Eye (tissue), 1 donor: ENCODE data around the gene SLAMF1.
"Not testable (repeated sequence)": the region's sequence is repeated elsewhere in the genome, so short reads cannot be mapped to it uniquely, and the experiment has no call there.

ENCODE experiments used
- DNase-seq: peaks from one replicate; pipeline ENCODE4 v3.0.0-alpha.2; 2015

The SLAMF1 gene

DNA sequence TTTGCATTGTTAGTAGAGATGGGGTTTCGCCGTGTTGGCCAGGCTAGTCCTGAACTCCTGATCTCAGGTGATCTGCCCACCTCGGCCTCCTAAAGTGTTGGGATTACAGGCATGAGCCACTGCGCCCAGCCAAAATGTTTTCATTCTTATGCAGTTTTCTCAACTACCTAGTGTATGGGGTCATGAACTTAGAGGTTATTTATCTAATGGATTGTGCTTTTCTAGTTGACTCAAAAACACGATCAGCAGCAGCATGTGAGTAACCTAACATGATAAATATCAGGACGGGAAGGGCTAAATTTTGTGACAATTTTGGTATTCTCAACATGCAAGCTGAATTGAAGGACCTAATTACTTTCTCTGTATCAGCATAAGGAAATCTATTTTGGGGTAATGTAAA, 58.4 kb downstream of the SLAMF1 start:
- DNase-seq = no peak

DNA sequence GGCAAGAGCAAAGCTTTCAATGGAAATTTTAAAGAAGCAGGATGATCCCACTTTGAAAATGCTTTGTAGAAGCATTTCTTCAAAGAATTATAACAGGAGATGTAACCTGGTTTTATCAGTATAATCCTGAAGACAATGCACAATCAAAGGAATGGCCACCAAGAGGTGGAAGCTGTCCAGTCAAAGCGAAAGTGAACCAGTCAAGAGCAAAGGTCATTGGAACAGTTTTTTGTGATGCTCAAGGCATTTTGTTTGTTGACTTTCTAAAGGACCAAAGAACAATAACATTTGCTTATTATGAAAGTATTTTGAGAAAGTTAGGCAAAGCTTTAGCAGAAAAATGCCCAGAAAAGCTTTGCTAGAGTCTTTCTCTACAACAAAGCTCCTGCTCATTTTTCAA, 62.1 kb downstream of the SLAMF1 start:
- no peak for DNase-seq

DNA sequence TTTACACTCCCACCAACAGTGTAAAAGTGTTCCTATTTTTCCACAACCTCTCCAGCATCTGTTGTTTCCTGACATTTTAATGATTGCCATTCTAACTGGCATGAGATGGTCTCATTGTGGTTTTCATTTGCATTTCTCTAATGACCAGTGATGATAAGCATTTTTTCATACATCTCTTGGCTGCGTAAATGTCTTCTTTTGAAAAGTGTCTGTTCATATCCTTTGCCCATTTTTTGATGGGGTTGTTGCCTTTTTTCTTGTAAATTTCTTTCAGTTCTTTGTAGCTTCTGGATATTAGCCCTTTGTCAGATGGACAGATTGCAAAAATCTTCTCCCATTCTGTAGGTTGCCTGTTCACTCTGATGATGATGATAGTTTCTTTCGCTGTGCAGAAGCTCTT, 63.9 kb downstream of the SLAMF1 start:
- DNase-seq = not testable (repeated sequence)

DNA sequence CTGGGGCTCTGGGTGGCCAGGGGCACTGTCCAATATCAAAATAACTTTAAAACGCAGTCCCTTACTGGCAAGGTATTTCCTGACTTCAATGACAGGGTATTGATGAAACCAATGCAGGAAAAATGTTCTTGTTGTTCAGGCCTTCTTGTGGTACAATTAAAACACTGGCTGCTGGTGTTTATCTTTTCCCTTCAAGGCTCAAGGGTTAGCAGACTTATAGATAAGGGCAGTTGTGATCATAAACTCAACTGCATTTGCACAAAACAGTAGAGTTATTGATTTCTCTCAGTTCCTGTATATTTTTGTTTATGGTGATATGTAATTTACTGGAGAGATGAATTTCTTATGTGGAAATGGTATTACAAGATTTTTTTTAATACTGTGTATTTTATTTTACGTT, 64.9 kb downstream of the SLAMF1 start:
- DNase-seq = no peak

DNA sequence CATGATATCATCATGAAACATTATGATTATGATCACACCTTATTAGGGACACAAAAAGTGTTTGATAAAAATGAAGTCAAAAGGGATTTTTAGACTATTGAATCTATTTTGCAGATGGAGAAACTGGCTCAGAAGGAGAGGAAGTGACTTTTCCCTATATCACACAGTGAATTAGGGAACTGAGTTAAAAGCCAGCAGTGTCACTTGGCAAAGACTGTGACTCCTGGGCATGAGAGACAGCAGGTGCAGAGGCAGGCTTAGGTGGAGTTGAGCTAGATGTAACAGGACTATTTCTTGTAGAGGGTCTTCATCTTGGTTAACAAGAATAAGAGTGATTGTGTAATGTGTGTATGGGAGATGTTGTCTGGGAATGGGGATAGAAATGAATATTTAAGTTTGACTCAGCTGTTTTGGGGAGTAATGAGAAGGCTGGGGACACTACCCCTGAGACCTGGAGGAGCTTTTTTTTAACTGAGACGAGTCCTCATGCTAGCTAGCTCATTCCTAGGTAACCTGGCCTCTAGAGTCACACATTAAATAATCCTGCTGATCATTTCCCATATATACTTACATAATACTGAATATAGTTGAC, 66.5 kb downstream of the SLAMF1 start:
- no peak for DNase-seq

DNA sequence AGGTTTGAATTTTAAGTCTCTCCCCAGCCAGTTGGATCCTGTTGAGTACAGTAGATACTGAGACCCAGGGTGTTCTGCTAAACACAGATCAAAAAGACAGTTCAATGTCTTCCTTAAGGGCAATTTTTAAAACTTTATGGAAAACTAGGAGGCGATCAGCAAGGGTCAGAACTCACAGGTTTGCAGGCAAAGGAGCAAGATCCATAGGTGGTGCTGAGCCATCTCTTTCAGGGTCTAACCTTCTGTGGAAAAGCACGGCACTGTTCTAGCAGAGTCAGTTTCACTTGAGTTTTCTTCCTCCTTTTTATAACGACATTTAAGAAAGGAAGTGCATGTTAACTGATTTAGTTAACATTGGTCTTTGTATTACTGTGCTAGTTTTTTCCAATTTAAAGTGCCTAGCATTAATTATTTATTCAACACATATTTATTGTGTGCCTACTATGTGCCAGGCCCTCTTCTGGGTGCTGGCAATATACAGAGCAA, 67.6 kb downstream of the SLAMF1 start, which contains the start of gene CD84:
Gene CD84 (minus strand): TSS at position 281 of the 486 bp plus-strand sequence. CDS start 59 bp downstream, at position 222.
- DNase-seq = no peak

DNA sequence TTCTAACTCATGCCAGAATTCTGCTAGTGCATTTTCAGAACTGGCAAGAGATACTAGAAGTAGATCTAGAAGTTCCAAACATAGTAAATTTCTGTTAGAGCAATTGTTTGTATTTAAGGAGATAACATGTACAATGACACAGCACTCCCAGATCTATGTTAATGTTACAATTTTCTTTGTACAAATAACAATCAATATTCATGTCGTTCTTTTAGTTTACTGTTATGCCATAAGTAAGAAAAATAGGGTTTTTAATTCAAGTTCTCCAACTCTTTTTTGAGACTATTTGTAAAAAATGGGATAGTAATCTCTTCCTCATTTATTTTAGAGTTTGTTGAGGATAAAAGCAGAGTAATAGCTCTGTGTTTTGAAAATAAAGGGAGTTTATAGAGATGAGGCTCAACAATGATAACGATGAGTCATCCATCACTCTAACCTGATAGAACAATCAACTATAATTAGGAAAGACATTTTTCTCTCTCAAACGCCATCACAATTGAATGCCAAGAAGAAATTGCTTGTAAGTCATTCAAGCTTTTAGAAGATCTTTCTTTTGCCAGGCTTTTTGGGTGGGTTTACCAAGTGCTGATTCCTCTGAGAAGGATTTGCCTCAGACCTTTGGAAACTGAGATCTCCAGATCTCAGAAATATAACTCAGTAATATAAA, 68.2 kb downstream of the SLAMF1 start:
- no peak for DNase-seq

DNA sequence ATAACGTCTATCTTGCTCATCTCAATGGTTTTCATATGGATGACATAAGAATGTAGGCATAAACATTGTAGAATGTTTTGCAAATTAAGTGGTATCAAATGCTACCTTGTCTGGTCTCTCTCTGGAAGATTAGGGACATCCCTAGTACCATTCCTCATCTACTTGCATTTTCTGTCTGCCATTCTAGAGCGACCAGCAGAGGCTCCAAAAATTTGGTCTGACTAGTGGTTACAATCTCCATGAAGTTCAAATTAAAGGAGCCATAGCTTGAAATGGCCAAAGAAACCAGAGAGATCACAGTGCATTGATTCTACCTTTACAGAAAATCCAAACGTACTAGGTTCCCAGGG, 68.7 kb downstream of the SLAMF1 start:
- no peak for DNase-seq

DNA sequence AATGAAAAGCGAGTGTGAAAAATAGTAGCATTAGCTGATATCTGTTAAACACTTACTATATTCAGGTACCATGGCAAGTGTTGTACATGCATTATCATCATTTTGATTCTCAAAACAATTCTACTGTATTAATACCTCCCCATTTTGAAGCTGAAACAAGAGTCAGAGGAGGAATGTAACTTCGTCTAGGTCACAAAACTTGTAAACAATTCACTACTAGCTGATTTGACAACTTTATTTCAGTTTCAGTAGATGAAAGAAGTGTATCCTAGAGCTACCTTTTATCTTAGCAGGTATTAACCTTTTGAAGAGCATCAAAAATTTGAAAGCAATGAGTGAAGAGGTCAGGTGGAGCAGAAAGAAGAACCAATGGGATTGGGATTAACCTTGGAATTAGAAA, 69.2 kb downstream of the SLAMF1 start:
- DNase-seq = no peak

DNA sequence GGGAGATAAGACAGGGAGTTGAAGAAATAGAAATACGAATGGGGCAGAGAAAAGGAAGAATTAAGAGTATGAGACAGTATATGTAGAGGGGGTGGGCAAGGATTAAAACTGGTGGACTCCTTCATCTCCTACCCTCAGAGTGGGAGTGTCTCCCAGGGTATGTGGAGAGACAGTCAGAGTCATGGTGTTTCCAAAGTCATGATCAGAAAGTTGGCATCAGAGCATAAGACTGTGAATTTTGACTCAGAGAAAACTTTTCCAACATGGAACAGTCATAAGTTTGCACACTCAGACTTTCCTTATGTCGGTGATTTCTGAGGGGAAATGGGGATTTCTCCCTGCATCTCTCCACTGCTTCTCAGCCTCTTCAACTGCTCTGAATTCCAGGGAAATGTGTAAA, 70.0 kb downstream of the SLAMF1 start:
- no peak for DNase-seq

DNA sequence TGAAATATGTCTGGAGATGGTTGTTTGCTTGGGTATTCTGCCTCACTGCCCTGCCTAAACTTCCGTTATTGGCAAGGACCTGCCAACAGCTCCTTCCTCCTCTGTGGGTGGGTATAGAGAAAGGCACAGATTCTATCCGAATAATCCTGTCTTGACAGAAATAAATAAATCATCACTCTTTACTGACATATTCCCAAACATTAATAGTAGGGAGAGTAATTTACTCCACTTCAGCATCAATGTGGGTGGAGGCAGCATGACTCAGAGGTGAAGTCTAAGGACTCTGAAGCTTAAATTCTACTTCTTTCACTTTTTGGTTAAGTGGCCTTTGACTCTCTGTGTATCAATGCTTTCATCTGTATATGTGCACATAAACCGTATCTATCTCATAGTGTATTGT, 70.5 kb downstream of the SLAMF1 start:
- no peak for DNase-seq

DNA sequence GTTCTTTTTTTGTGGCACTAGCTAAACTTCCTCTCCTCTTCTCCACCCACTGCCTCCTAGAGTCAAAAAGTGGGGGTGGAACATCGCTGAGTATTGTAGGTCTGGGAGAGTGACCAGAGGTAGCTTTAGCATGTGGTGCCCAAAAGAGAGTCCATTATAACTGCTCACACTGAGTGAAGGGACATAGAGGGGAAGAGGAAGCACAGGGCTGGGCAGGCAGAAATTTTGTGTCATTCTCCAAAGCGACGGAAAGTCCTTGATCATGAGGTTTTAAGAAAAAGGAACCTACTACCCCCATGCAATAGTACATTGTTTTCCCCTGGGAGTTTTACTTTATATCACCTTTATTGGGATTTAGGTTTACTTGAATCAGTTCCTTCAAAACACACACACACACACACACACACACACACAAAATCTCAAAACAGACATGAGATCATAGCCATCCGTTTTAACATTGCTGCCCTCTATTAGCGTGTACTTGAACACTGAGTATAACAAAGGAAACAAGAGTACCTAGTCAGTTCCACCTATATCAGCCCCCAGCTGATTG, 71.7 kb downstream of the SLAMF1 start:
- no peak for DNase-seq

DNA sequence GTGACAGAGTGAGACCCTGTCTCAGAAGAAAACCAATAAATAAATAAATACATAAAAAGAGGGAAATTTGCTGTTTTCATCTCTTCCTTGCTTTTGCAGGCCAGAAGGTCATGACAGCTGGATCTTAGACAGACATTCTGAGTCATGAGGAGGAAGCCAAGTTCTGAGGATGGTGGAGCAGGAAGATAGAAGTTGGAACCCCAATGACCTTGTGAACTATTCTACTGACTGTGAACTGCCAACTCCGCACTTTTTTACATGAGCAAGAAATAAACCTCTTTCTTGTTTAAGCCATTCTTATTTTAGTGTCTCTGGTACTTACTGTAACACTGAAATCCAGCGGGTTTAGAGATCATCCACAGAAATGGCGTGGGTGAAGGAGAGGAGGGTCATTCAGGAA, 76.0 kb downstream of the SLAMF1 start:
- DNase-seq = no peak

DNA sequence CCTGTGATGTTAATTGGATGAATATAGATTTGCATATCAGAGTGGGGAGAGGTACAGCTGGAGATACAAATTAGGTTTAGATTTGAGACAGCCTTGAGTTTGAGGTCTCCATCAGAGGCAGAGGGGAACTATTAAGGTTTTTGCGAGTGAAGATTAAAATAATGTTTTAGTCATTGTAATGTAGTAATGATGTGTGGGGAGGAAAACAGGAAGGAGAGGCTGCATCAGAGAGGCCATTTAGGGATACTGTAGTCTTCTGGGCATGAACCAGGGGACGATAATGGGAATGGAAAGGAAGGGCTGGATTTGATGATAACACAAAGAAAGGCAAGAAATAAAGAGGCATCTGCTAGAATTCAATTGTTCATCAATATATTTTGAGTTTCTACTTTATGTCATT, 77.0 kb downstream of the SLAMF1 start:
- no peak for DNase-seq

DNA sequence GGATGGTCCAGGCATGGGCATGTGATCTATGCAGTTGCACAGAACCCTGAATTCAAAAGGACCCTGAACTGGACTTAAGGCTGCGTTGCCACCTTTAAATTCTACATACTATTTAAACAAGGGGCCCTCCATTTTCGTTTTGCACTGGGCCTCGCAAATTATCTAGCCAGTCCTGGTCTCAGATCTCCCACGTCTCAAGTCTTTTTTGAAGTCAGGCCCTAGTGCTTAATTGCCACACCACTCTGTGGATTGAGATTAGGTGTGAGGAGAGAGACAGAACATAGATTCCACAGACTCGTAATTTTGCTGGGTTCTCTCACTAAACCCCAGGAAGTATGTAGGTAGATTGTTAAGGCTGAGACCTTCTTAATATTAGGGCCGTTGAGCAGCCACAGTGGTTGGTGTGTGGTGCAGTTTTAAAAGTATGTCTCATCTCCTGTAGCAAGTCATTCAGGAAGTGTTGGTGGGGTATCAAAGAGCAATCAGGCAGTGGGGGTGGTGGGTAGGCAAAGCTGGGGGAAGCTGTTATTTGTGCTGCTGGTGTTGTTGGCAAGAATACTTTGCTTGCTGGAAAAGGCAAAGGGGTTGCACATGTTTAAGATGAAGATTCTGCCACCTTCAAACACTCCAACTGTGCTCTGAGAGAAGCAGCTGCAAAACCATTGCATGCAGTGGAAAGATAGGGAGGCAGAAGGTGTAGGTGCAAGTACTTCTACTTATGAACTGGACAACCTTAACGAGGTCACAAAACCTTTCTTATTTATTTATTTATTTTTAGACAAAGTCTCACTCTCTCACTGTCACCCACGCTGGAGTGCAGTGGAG, 78.8 kb downstream of the SLAMF1 start:
- DNase-seq = no peak

DNA sequence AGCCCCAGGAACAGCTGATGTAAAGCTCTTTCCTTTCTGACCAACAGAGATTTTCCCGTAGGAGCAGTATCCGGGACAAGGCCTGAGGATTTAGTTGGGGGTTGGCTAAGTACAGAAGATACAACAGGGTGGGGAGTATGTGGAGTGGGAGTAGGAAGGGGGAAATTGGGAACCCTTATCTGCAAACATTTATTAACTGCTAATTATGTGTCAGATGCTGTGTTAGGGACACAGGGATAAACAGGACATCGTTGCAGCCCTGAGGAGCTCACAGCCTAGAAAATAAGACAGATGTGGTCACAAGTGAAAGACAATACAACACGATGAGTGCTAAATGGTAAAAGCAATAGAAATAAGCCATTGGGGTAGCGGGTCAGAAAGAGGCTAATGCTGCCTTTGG, 79.5 kb downstream of the SLAMF1 start:
- no peak for DNase-seq

DNA sequence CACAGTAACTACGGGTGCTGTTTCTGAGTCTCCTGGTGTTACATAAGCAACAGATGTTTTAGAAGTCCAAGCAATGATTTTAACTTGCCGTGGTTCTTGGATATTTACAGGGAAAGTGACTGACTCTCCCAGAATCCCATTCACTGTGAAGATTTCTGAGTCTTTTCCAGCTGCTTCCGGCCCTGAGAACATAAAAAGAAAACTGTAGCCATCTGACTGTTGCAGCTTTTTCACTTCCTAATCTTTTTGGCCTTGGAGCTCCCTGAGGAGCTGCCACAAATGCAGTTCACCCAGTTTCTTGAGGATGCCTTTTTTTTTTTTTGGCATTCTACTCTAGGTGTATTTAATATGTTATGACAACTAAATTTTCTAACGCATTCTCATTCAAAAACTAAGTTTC, 81.3 kb downstream of the SLAMF1 start:
- DNase-seq = no peak

DNA sequence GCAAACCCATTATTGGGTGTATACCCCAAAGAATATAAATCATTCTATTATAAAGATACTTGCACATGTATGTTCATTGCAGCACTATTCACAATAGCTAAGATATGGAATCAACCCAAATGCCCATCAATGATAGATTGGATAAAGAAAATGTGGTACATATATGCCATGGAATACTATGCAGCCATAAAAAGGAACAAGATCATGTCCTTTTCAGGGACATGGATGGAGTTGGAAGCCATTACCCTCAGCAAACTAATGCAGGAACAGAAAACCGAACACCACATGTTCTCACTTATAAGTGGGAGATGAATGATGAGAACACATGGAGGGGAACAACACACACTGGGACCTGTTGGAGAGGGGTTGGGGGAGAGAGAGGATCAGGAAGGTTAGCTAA, 83.6 kb downstream of the SLAMF1 start:
- not testable (repeated sequence) for DNase-seq

DNA sequence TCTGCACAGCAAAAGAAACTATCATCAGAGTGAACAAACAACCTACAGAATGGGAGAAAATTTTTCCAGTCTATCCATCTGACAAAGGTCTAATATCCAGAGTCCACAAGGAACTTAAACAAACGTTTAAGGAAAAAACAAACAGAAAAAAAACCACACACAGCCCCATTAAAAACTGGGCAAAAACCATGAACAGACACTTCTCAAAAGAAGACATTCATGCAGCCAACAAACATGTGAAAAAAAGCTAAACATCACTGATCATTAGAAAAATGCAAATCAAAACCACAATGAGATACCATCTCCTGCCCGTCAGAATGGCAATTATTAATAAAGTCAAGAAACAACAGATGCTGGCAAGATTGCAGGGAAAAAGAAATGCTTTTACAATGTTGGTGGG, 84.1 kb downstream of the SLAMF1 start:
- DNase-seq = not testable (repeated sequence)

DNA sequence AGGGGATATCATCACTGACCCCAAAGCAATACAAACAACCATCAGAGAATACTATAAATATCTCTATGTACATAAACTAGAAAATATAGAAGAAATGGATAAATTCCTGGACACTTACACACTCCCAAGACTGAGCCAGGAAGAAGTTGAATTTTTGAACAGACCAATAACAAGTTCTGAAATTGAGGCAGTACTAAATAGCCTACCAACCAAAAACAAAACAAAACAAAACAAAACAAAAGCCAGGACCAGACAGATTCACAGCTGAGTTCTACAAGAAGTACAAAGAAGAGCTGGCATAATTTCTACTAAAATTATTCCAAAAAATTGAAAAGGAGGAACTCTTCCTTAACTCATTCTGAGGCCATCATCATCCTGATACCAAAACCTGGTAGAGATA, 86.0 kb downstream of the SLAMF1 start:
- DNase-seq = no peak

DNA sequence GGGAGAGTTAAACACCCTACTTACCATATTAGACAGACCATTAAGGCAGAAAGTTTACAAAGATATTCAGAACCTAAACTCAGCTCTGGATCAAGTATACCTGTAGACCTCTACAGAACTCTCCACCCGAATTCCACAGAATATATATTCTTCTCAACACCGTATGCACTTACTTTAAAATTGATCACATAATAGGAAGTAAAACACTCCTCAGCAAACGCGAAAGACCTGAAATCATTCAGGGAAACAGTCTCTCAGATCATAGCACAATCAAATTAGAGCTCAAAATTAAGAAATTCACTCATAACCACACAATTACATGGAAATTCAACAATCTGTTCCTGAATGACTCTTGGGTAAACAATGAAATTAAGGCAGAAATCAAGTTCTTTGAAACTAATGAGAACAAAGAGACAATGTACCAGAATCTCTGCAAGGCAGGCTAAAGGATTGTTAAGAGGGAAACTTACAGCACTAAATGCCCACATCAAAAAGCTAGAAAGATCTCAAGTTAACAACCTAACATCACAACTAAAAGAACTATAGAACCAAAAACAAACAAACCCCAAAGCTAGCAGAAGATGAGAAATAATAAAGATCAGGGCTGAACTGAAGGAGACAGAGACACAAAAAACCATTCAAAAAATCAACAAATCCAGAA, 86.7 kb downstream of the SLAMF1 start:
- no peak for DNase-seq

DNA sequence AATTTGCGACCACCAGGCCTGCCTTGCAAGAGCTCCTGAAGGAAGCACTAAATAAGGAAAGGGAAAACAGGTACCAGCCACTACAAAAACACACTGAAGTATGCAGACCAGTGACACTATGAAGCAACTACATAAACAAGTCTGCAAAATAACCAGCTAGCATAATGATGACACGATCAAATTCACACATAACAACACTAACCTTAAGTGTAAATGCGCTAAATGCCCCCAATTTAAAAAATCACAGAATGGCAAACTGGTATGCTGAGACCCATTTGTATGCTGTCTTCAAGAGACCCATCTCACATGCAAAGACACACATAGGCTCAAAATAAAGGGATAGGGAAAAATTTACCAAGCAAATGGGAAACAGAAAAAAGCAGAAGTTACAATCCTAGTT, 87.4 kb downstream of the SLAMF1 start:
- DNase-seq = not testable (repeated sequence)
